ENCODE results near the gene TNFAIP3. TPM values are rescaled to one million over a fixed set of nuclear protein-coding genes. Genes with fewer than 3 reads are reported as not detected.

TNFAIP3 gene
- total and polyA plus RNA-seq, 7 experiments from 2014 or later = 66.6 to 2,915 (median 140) TPM

Other genes with a start within 250 kb of the TNFAIP3 start
- 1 to 10 TPM in 2 of 5 experiments, under 1 TPM in 3; 0.45 to 5.9 (median 0.46) TPM for gene PERP, start 240.2 kb downstream of the TNFAIP3 start, total RNA-seq
- under 1 TPM; 0.11 to 0.17 TPM for gene PERP, start 240.2 kb downstream of the TNFAIP3 start, polyA plus RNA-seq

Data from naive thymus-derived CD4-positive, alpha-beta T cell (primary cell).